ENCODE measurements around the gene UGGT2.
"Not testable (repeated sequence)": the region's sequence is repeated elsewhere in the genome, so short reads cannot be mapped to it uniquely, and the experiment has no call there.

The UGGT2 gene

DNA sequence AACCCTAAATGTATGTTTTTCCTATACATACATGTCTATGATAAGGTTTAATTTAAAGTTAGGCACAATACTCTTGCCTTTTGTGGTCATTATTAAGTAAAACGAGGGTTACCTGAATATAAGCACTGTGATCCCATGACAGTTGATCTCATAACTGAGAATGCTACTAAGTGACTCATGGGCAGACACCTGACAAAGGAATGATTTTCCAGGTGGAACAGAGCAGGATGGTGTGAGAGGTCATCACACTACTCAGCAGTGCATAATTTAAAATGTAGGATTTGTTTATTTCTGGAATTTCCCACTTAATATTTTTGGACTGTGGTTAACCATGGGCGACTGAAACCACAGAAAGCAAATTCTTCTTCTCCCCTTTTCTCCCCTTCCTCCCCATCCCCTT, 178.9 kb downstream of the UGGT2 start:
- ChIA-PET POLR2A (no interaction called here), CTCF (no interaction called here)
- H3K4me3 ChIP-seq (ENCODE audit: low read depth, low read length) = no peak overlapping the region
- no peak for DNase-seq (ENCODE audit: low read depth, low spot score)
- TF ChIP-seq CTCF (IDR thresholded peaks at IDR 0.05; ENCODE audit: insufficient read depth, low read length, missing control alignments) = no peak

- no peak for TF ChIP-seq CTCF (IDR thresholded peaks at IDR 0.05; ENCODE audit: insufficient read depth, low read length, missing control alignments)
- H3K4me3 ChIP-seq (ENCODE audit: low read depth, low read length) = no peak overlapping the region
- POLR2A ChIA-PET = no interaction called here
- CTCF ChIA-PET = no interaction called here
- DNase-seq (ENCODE audit: low read depth, low spot score) = no peak
Measured at GRCh38 chr13:95870421-95870820, 182.8 kb downstream of the UGGT2 start.

DNA sequence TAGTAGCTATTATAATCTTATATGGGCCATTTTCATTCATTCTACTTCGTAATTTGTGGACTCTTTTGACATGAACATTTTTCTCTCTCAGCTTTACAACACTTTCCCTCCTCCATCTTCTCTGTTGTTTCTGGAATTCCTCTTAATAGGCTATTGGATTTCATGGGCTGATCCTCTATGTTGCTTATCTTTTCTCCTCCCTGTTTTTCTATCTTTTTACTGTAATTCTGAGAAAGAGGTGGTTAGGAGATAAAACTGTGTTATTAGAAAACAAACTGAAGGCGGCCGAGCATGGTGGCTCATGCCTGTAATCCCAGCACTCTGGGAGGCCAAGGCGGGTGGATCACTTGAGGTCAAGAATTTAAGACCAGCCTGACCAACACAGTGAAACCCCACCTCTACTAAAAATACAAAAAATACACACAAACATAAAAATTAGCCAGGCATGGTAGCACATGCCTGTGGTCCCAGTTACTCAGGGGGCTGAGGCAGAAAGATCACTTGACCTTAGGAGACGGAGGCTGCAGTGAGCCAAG, 188.1 kb downstream of the UGGT2 start:
- no peak overlapping the region for H3K4me3 ChIP-seq (ENCODE audit: low read depth, low read length)
- ChIA-PET POLR2A (no interaction called here), CTCF (no interaction called here)

GRCh38 chr13:95862408-95862807, 190.8 kb downstream of the UGGT2 start:
- no peak for TF ChIP-seq CTCF (IDR thresholded peaks at IDR 0.05; ENCODE audit: insufficient read depth, low read length, missing control alignments)
- ChIA-PET POLR2A (no interaction called here), CTCF (no interaction called here)
- H3K4me3 ChIP-seq (ENCODE audit: low read depth, low read length) = no peak overlapping the region
- no peak for DNase-seq (ENCODE audit: low read depth, low spot score)

More for the DNA sequence above, 188.1 kb downstream of the UGGT2 start:
- TF ChIP-seq CTCF (IDR thresholded peaks at IDR 0.05; ENCODE audit: insufficient read depth, low read length, missing control alignments) = no peak
- no peak for DNase-seq (ENCODE audit: low read depth, low spot score)

GRCh38 chr13:95861296-95861695, 191.9 kb downstream of the UGGT2 start:
- no peak for DNase-seq (ENCODE audit: low read depth, low spot score)
- TF ChIP-seq CTCF (IDR thresholded peaks at IDR 0.05; ENCODE audit: insufficient read depth, low read length, missing control alignments) = no peak
- H3K4me3 ChIP-seq (ENCODE audit: low read depth, low read length) = no peak overlapping the region
- CTCF ChIA-PET = interaction anchor here (1.2 kb wide), 1 partner anchor 27 kb away, joined by 4 read pairs; no protein-coding TSS in a partner anchor
- POLR2A ChIA-PET = no interaction called here

GRCh38 chr13:95858286-95859075, 194.7 kb downstream of the UGGT2 start:
- TF ChIP-seq CTCF (IDR thresholded peaks at IDR 0.05; ENCODE audit: insufficient read depth, low read length, missing control alignments) = no peak
- H3K4me3 ChIP-seq (ENCODE audit: low read depth, low read length) = no peak overlapping the region
- POLR2A ChIA-PET = no interaction called here
- CTCF ChIA-PET = interaction anchor here (0.6 to 1.4 kb wide), 2 partner anchors 14 to 24 kb away, joined by 3 to 6 read pairs; no protein-coding TSS in a partner anchor
- DNase-seq (ENCODE audit: low read depth, low spot score) = no peak

- CTCF ChIA-PET = interaction anchor here (3.7 kb wide), 1 partner anchor 11 kb away, joined by 31 read pairs; no protein-coding TSS in a partner anchor
- DNase-seq (ENCODE audit: low read depth, low spot score); H3K4me3 ChIP-seq (ENCODE audit: low read depth, low read length); POLR2A ChIA-PET: not testable (repeated sequence)
Measured at GRCh38 chr13:95845656-95846055, 207.5 kb downstream of the UGGT2 start.

Measured in AG04449 (cell line).